T-helper 1 cell treated with Interleukin-12 subunit alpha and Interleukin-12 subunit beta and Interleukin-4 antibody, amounts not matched to agents 30 ng/mL and 1 ng/mL, for 36 hours (primary cell): ENCODE measurements around the gene EXOSC9. TPM values are rescaled to one million over a fixed set of nuclear protein-coding genes. Genes with fewer than 3 reads are reported as not detected.

Source experiments
- intact Hi-C: fragments of 100-400 bp; cut with micrococcal nuclease; formaldehyde crosslinking; loops from one replicate; pipeline ENCODE4 v1.15.1; 2024
- total RNA-seq: library from RNA; stranded (reverse); gene quantifications from 2 replicates; pipeline ENCODE4 v1.2.3, GENCODE V29; 2022

Gene EXOSC9
- total RNA-seq, 1 donor from 2014 or later = 53.8 TPM

GRCh38 chr4:121789455-121789854, 11.7 kb upstream of the EXOSC9 start:
- intact Hi-C loops = no loop called here

GRCh38 chr4:121789960-121790829, 10.9 kb upstream of the EXOSC9 start:
- intact Hi-C loops = no loop called here

GRCh38 chr4:121790976-121791375, 10.1 kb upstream of the EXOSC9 start:
- intact Hi-C loops = no loop called here

- intact Hi-C loops = no loop called here
These were observed 9.6 kb upstream of the EXOSC9 start for GRCh38 chr4:121791481-121791880.

- intact Hi-C loops = no loop called here
These were observed 8.2 kb upstream of the EXOSC9 start for GRCh38 chr4:121792966-121793365.

GRCh38 chr4:121794505-121795188, 6.5 kb upstream of the EXOSC9 start:
- intact Hi-C loops = no loop called here

- intact Hi-C loops = no loop called here
These were observed 4.8 kb upstream of the EXOSC9 start for GRCh38 chr4:121796283-121796682.

- intact Hi-C loops = no loop called here
These were observed 1.8 kb upstream of the EXOSC9 start for GRCh38 chr4:121799208-121799823.

- intact Hi-C loops = loop anchor here (1.0 to 10.0 kb wide), 5 partner anchors 618 to 1597 kb away; partner anchors contain the start of genes BBS12, NUDT6 and SPRY1
These were observed 1.1 kb upstream of the EXOSC9 start for GRCh38 chr4:121799867-121800501.

GRCh38 chr4:121800638-121800960, 524 bp upstream of the EXOSC9 start:
- intact Hi-C loops = loop anchor here (1.0 to 10.0 kb wide), 5 partner anchors 618 to 1597 kb away; partner anchors contain the start of genes BBS12, NUDT6 and SPRY1

GRCh38 chr4:121801715-121802075, 572 bp downstream of the EXOSC9 start:
- intact Hi-C loops = loop anchor here (1.0 to 10.0 kb wide), 10 partner anchors 10 to 1596 kb away; partner anchors contain the start of genes ANXA5, BBS7, BLTP1 and NUDT6

GRCh38 chr4:121806411-121806810, 5.3 kb downstream of the EXOSC9 start:
- intact Hi-C loops = loop anchor here (10.0 kb wide), 1 partner anchor 738 kb away; no protein-coding TSS in a partner anchor

- intact Hi-C loops = loop anchor here (1.0 kb wide), 1 partner anchor 9 kb away; no protein-coding TSS in a partner anchor
These were observed 10.0 kb downstream of the EXOSC9 start for GRCh38 chr4:121811122-121811521.

GRCh38 chr4:121814756-121815155, 13.6 kb downstream of the EXOSC9 start:
- intact Hi-C loops = loop anchor here (1.0 kb wide), 1 partner anchor 9 kb away; the partner anchor contains the start of gene CCNA2

GRCh38 chr4:121817006-121817405, 15.9 kb downstream of the EXOSC9 start:
- intact Hi-C loops = no loop called here

GRCh38 chr4:121817701-121818100, 16.6 kb downstream of the EXOSC9 start:
- intact Hi-C loops = no loop called here

GRCh38 chr4:121818215-121818614, 17.1 kb downstream of the EXOSC9 start:
- intact Hi-C loops = no loop called here

- intact Hi-C loops = no loop called here
These were observed 18.3 kb downstream of the EXOSC9 start for GRCh38 chr4:121819216-121819965.

- intact Hi-C loops = loop anchor here (1.0 to 10.0 kb wide), 8 partner anchors 21 to 910 kb away; partner anchors contain the start of genes BBS12, EXOSC9 and IL2
These were observed 20.9 kb downstream of the EXOSC9 start for GRCh38 chr4:121822047-121822446.

GRCh38 chr4:121822796-121823504, 21.8 kb downstream of the EXOSC9 start:
- intact Hi-C loops = loop anchor here (1.0 to 10.0 kb wide), 11 partner anchors 8 to 1573 kb away; partner anchors contain the start of genes BBS12, EXOSC9, IL2 and SPRY1
